Glutamatergic neuron (in vitro differentiated cells): Measurements from ENCODE around the gene PCSK9. TPM values are rescaled to one million over a fixed set of nuclear protein-coding genes. Genes with fewer than 3 reads are reported as not detected.

Experiments used
- DNase-seq: peaks from one replicate; pipeline ENCODE4 v3.0.0; 2022
- H3K27ac Mint-ChIP-seq: one replicate; pipeline ENCODE4 v1.8.0; 2020; ENCODE audit warnings: mild to moderate bottlenecking, mixed read lengths, inconsistent platforms; ENCODE audit not compliant: unreplicated experiment
- H3K27me3 Mint-ChIP-seq: one replicate; pipeline ENCODE4 v1.8.0; 2020; ENCODE audit warnings: mild to moderate bottlenecking, moderate library complexity, mixed read lengths, inconsistent platforms; ENCODE audit not compliant: unreplicated experiment
- H3K36me3 Mint-ChIP-seq: one replicate; pipeline ENCODE4 v1.8.0; 2020; ENCODE audit warnings: mild to moderate bottlenecking, mixed read lengths, inconsistent platforms; ENCODE audit not compliant: unreplicated experiment
- H3K4me1 Mint-ChIP-seq: one replicate; pipeline ENCODE4 v1.8.0; 2020; ENCODE audit warnings: mild to moderate bottlenecking, low read depth, mixed read lengths, inconsistent platforms; ENCODE audit not compliant: unreplicated experiment
- H3K4me3 Mint-ChIP-seq: one replicate; pipeline ENCODE4 v1.8.0; 2020; ENCODE audit warnings: mild to moderate bottlenecking, mixed read lengths, inconsistent platforms; ENCODE audit not compliant: unreplicated experiment
- H3K9me3 Mint-ChIP-seq: one replicate; pipeline ENCODE4 v1.8.0; 2020; ENCODE audit warnings: mild to moderate bottlenecking, moderate library complexity, mixed read lengths, inconsistent platforms; ENCODE audit not compliant: unreplicated experiment
- total RNA-seq: library from RNA; stranded (reverse); fragmentation: NEBNext Ultra II Directional; extraction: Animal tissue kit (Norgen Biotek cat#: 25700); gene quantifications from one replicate; pipeline ENCODE4 v1.2.1, GENCODE V29; 2021; ENCODE audit not compliant: unreplicated experiment
- TF ChIP-seq, protein P1 (sequence below): fragments of 200-600 bp; sonication (generic); IDR thresholded peaks from one replicate; pipeline ENCODE4 v1.5.0; 2021; ENCODE audit not compliant: partially characterized antibody, unreplicated experiment

Gene PCSK9
- total RNA-seq, 1 donor from 2014 or later, result 2.1 TPM

DNA sequence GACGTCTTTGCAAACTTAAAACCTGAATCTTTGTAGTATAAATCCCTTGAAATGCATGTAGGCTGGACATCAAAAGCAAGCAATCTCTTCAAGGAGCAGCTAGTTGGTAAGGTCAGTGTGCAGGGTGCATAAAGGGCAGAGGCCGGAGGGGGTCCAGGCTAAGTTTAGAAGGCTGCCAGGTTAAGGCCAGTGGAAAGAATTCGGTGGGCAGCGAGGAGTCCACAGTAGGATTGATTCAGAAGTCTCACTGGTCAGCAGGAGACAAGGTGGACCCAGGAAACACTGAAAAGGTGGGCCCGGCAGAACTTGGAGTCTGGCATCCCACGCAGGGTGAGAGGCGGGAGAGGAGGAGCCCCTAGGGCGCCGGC lies 390 bp upstream of the PCSK9 start:
- Mint-ChIP-seq H3K27ac (no peak overlapping the region), H3K27me3 (peaks cover 8% of the 10 kb centered on the region), H3K4me1 (peaks cover 20% of the 10 kb centered on the region), H3K36me3 (no peaks in the 10 kb centered on the region), H3K4me3 (peak overlapping the region; percentile 77), H3K9me3 (no peaks in the 10 kb centered on the region)
- no peak for DNase-seq
- TF ChIP-seq, protein P1, sequence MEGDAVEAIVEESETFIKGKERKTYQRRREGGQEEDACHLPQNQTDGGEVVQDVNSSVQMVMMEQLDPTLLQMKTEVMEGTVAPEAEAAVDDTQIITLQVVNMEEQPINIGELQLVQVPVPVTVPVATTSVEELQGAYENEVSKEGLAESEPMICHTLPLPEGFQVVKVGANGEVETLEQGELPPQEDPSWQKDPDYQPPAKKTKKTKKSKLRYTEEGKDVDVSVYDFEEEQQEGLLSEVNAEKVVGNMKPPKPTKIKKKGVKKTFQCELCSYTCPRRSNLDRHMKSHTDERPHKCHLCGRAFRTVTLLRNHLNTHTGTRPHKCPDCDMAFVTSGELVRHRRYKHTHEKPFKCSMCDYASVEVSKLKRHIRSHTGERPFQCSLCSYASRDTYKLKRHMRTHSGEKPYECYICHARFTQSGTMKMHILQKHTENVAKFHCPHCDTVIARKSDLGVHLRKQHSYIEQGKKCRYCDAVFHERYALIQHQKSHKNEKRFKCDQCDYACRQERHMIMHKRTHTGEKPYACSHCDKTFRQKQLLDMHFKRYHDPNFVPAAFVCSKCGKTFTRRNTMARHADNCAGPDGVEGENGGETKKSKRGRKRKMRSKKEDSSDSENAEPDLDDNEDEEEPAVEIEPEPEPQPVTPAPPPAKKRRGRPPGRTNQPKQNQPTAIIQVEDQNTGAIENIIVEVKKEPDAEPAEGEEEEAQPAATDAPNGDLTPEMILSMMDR, result no peak

GRCh38 chr1:55040083-55040932 lies 960 bp downstream of the PCSK9 start:
- Mint-ChIP-seq H3K36me3 (no peaks in the 10 kb centered on the region), H3K27ac (no peak overlapping the region), H3K27me3 (peaks cover 11% of the 10 kb centered on the region), H3K4me3 (peak overlapping the region; percentile 82), H3K4me1 (peaks cover 22% of the 10 kb centered on the region), H3K9me3 (no peaks in the 10 kb centered on the region)
- TF ChIP-seq, protein P1, result no peak
- no peak for DNase-seq

DNA sequence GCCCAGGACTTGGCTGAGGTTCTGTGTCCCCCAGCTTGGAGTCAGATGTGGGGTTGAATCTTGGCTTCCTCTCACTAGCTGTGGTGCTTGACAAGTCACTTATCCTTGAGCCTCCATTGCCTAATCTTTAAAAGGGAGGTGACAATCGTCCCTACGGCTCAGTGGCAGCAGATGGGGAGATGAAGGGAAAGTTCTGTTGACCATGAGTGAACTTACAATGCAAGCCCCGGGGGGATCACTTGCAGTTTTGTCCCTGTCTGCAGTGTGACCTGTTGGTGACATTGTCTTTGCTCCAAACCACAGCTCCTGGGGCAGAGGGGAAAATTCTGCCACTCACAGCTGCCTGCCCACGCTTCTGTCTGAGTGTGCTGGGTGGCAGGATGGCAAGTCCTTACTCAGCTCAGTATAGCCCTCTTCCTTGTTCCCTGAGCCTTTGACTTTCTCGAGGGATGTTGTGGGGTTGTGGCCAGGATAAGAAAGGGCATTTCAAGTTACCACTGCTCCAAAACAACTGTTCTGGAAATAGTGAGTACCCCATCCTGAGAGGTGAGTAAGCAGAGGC lies 1.7 kb downstream of the PCSK9 start:
- Mint-ChIP-seq H3K27ac (no peak overlapping the region), H3K4me1 (peaks cover 22% of the 10 kb centered on the region), H3K27me3 (peaks cover 11% of the 10 kb centered on the region), H3K36me3 (no peaks in the 10 kb centered on the region), H3K9me3 (no peaks in the 10 kb centered on the region), H3K4me3 (peak overlapping the region; percentile 41)
- no peak for DNase-seq
- TF ChIP-seq, protein P1, result no peak

DNA sequence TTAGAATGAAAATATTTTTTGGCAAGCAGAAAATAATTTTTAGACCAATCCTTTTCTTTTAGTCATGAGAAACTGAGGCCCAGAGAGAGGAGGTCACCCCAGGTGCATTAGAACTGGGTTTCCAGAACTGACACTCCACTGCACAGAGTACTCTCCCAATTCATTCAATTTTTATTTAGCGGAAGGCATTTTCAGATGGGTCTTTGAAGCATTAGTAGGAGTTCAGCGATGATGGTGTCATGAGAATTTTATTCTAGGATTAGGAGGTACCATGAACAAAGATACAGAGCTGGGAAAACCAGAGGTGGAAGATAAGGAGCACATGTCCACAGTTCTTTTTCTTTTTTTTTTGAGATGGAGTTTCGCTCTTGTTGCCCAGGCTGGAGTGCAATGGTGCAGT lies 2.3 kb downstream of the PCSK9 start:
- peaks cover 11% of the 10 kb centered on the region for H3K27me3 Mint-ChIP-seq
- H3K9me3 Mint-ChIP-seq, result no peaks in the 10 kb centered on the region

More for the DNA sequence above, 2.3 kb downstream of the PCSK9 start:
- Mint-ChIP-seq H3K27ac (no peak overlapping the region), H3K4me1 (peaks cover 22% of the 10 kb centered on the region), H3K36me3 (no peaks in the 10 kb centered on the region), H3K4me3 (no peak overlapping the region)
- TF ChIP-seq, protein P1, result no peak
- no peak for DNase-seq
